T-cell (primary cell): ENCODE measurements around the gene RTKN2. TPM values are rescaled to one million over a fixed set of nuclear protein-coding genes. Genes with fewer than 3 reads are reported as not detected.

Experiments used
- ATAC-seq, 4 experiments: fragments of 200-7000 bp in 3 of 4; fragments of 150-1000 bp in 1 of 4; cut with Tn5 transposase; replicated peaks in 1 of 4; 1 replicate in 3 of 4; 2 replicates in 1 of 4; pipeline ENCODE4 v1.10.0; 2021; ENCODE audit warnings: moderate library complexity in 3 of 4, mild to moderate bottlenecking in 2 of 4, moderate number of reproducible peaks in 1 of 4
- CTCF ChIA-PET, 2 donors: fragments of 300-600 bp; sonication (Branson Sonifier 250); formaldehyde crosslinking; loops; one replicate each; lab custom pipeline; 2022; ENCODE audit warnings: antibody characterized with exemption in 2 of 2; lab: Charles Lee
- POLR2A ChIA-PET, 2 donors: fragments of 300-600 bp; sonication (Branson Sonifier 250); formaldehyde crosslinking; loops; one replicate each; lab custom pipeline; 2022; ENCODE audit warnings: antibody characterized with exemption in 2 of 2; lab: Charles Lee
- DNase-seq, 35 experiments: peaks; one replicate each; pipeline versions ENCODE4 v3.0.0 to v3.0.0-alpha.2; 2013 to 2023
- H3K27ac ChIP-seq: one replicate; pipeline ENCODE4 v1.5.1; 2013; ENCODE audit warnings: low read length
- H3K27me3 ChIP-seq, 2 experiments: replicated peaks in 1 of 2; 1 replicate in 1 of 2; 2 replicates in 1 of 2; pipeline versions ENCODE4 v1.6.1 to v1.7.0; 2013; ENCODE audit warnings: low read length in 1 of 2, mixed read lengths in 1 of 2; ENCODE audit not compliant: control insufficient read depth in 2 of 2, insufficient read depth in 2 of 2; ENCODE audit errors: extremely low read depth in 1 of 2
- H3K36me3 ChIP-seq, 2 donors: 1 replicate in 1 of 2; 2 replicates in 1 of 2; pipeline versions ENCODE4 v1.6.1 to v1.7.0; 2013; ENCODE audit warnings: low read length in 1 of 2; ENCODE audit not compliant: control insufficient read depth in 2 of 2, insufficient read depth in 1 of 2; ENCODE audit errors: extremely low read depth in 1 of 2
- H3K4me1 ChIP-seq, 2 experiments: 1 replicate in 1 of 2; 2 replicates in 1 of 2; pipeline versions ENCODE4 v1.6.1 to v1.7.0; 2013; ENCODE audit warnings: low read length in 2 of 2, mixed read lengths in 1 of 2; ENCODE audit not compliant: insufficient read depth in 2 of 2, control insufficient read depth in 1 of 2; ENCODE audit errors: extremely low read depth in 1 of 2
- H3K4me3 ChIP-seq, 2 donors: 1 replicate in 1 of 2; 2 replicates in 1 of 2; pipeline versions ENCODE4 v1.5.1 to v1.7.0; 2013; ENCODE audit warnings: mild to moderate bottlenecking in 2 of 2, low read length in 1 of 2, moderate library complexity in 1 of 2; ENCODE audit not compliant: control insufficient read depth in 1 of 2; ENCODE audit errors: extremely low read depth in 1 of 2
- H3K9me3 ChIP-seq: 2 replicates; pipeline ENCODE4 v1.7.0; 2013
- H3K27ac Mint-ChIP-seq, 2 donors: one replicate each; pipeline ENCODE4 v1.8.0; 2020 to 2021; ENCODE audit warnings: mild to moderate bottlenecking in 2 of 2, mixed read lengths in 2 of 2
- H3K27me3 Mint-ChIP-seq, 2 donors: one replicate each; pipeline ENCODE4 v1.8.0; 2021 to 2022; ENCODE audit warnings: mixed read lengths in 2 of 2
- H3K36me3 Mint-ChIP-seq: one replicate; pipeline ENCODE4 v1.8.0; 2021; ENCODE audit warnings: mixed read lengths
- H3K4me1 Mint-ChIP-seq, 3 donors: one replicate each; pipeline ENCODE4 v1.8.0; 2020 to 2022; ENCODE audit warnings: mixed read lengths in 3 of 3, mild to moderate bottlenecking in 1 of 3
- H3K4me3 Mint-ChIP-seq, 3 donors: one replicate each; pipeline ENCODE4 v1.8.0; 2020 to 2022; ENCODE audit warnings: mild to moderate bottlenecking in 3 of 3, mixed read lengths in 3 of 3, moderate library complexity in 3 of 3
- H3K9me3 Mint-ChIP-seq, 3 donors: one replicate each; pipeline ENCODE4 v1.8.0; 2020 to 2022; ENCODE audit warnings: mixed read lengths in 3 of 3
- WGBS: methylation state at CpG from one replicate; pipeline ENCODE4 v1.1.5; 2013; ENCODE audit warnings: missing lambda C conversion rate; ENCODE audit not compliant: insufficient coverage; 5-methylcytosine and 5-hydroxymethylcytosine counted together
- total RNA-seq, 35 experiments: library from RNA in 6 of 35; stranded (reverse) in 6 of 35; fragments of 120-200 nt in 1 of 35; gene quantifications; one replicate each; pipeline versions ENCODE4 v1.2.1 to v1.2.4 and lab custom pipeline; 2013 to 2026

The RTKN2 gene
- total RNA-seq, 5 donors from 2014 or later (not counting 1 experiment from before 2014, with no cell fraction given) = 9.0 to 15.5 (median 12.4) TPM

- Mint-ChIP-seq H3K27ac (peak overlapping the region in 1 of 2 donors; percentile 40), H3K9me3 (no peaks in the 10 kb centered on the region), H3K4me1 (peaks cover 31 to 34% (median 33%) of the 10 kb centered on the region in 3 donors), H3K27me3 (no peaks in the 10 kb centered on the region), H3K4me3 (peak overlapping the region in 2 of 3 donors; percentile 17 to 37), H3K36me3 (no peaks in the 10 kb centered on the region)
- DNase-seq (no peak), ATAC-seq (no peak)
- no CpG with 5 or more reads among the region's 4 CpGs for WGBS
- no peak overlapping the region for H3K27ac ChIP-seq
- H3K9me3 ChIP-seq = no peaks in the 10 kb centered on the region
- CTCF ChIA-PET = interaction anchor here in 1 of 2 donors (0.7 to 1.1 kb wide), 2 partner anchors 13 to 15 kb away, joined by 3 read pairs; no protein-coding TSS in a partner anchor
- H3K36me3 ChIP-seq = no peaks in the 10 kb centered on the region
- H3K4me3 ChIP-seq = no peak overlapping the region
- POLR2A ChIA-PET = no interaction called here
- peaks cover 7 to 20% of the 10 kb centered on the region in 2 experiments for H3K4me1 ChIP-seq
- H3K27me3 ChIP-seq = no peaks in the 10 kb centered on the region
These were observed 36.8 kb downstream of the RTKN2 start for GRCh38 chr10:62231805-62232204.

GRCh38 chr10:62231371-62231770, 37.3 kb downstream of the RTKN2 start:
- no peaks in the 10 kb centered on the region for H3K36me3 Mint-ChIP-seq
- POLR2A ChIA-PET = interaction anchor here (0.7 to 0.8 kb wide), 3 partner anchors 26 to 136 kb away, joined by 3 read pairs; no protein-coding TSS in a partner anchor
- DNase-seq (no peak), ATAC-seq (no peak)
- peak overlapping the region in 1 of 2 donors; percentile 71 for H3K27ac Mint-ChIP-seq
- Histone ChIP-seq H3K27ac (no peak overlapping the region), H3K9me3 (no peaks in the 10 kb centered on the region), H3K36me3 (no peaks in the 10 kb centered on the region), H3K4me3 (no peak overlapping the region), H3K27me3 (no peaks in the 10 kb centered on the region), H3K4me1 (peaks cover 7 to 19% of the 10 kb centered on the region in 2 experiments)
- CTCF ChIA-PET = interaction anchor here in 1 of 2 donors (0.7 to 1.1 kb wide), 2 partner anchors 14 to 489 kb away, joined by 3 read pairs; no protein-coding TSS in a partner anchor
- no CpG with 5 or more reads among the region's 1 CpG for WGBS
- no peaks in the 10 kb centered on the region for H3K9me3 Mint-ChIP-seq
- H3K4me1 Mint-ChIP-seq = peaks cover 26 to 30% (median 28%) of the 10 kb centered on the region in 3 donors
- peak overlapping the region in 1 of 3 donors; percentile 17 for H3K4me3 Mint-ChIP-seq
- no peaks in the 10 kb centered on the region for H3K27me3 Mint-ChIP-seq

GRCh38 chr10:62230344-62231121, 38.1 kb downstream of the RTKN2 start:
- no peaks in the 10 kb centered on the region for H3K9me3 ChIP-seq
- no peak overlapping the region for H3K4me3 Mint-ChIP-seq
- H3K36me3 ChIP-seq = no peaks in the 10 kb centered on the region
- H3K4me1 Mint-ChIP-seq = peaks cover 22 to 24% (median 23%) of the 10 kb centered on the region in 3 donors
- WGBS = no CpG with 5 or more reads among the region's 4 CpGs
- H3K9me3 Mint-ChIP-seq = no peaks in the 10 kb centered on the region
- DNase-seq (peak in 1 of 35 experiments; percentile 21), ATAC-seq (peak in 2 of 4 experiments; percentile 40 to 57)
- no peak overlapping the region for H3K27ac ChIP-seq
- no peak overlapping the region for H3K4me3 ChIP-seq
- no peaks in the 10 kb centered on the region for H3K27me3 ChIP-seq
- H3K27ac Mint-ChIP-seq = peak overlapping the region in 1 of 2 donors; percentile 50
- H3K27me3 Mint-ChIP-seq = no peaks in the 10 kb centered on the region
- no peaks in the 10 kb centered on the region for H3K36me3 Mint-ChIP-seq
- POLR2A ChIA-PET = interaction anchor here in 1 of 2 donors (0.8 kb wide), 1 partner anchor 25 kb away, joined by 3 read pairs; no protein-coding TSS in a partner anchor
- CTCF ChIA-PET = interaction anchor here in 1 of 2 donors (1.0 kb wide), 1 partner anchor 226 kb away, joined by 3 read pairs; no protein-coding TSS in a partner anchor
- H3K4me1 ChIP-seq = peaks cover 7 to 15% of the 10 kb centered on the region in 2 experiments

- H3K27ac Mint-ChIP-seq = peak overlapping the region in 1 of 2 donors; percentile 30
- ATAC-seq = no peak
These were observed 43.3 kb downstream of the RTKN2 start for GRCh38 chr10:62225362-62225761.

GRCh38 chr10:62224606-62225005, 44.0 kb downstream of the RTKN2 start:
- POLR2A ChIA-PET = interaction anchor here in 1 of 2 donors (0.6 kb wide), 1 partner anchor 107 kb away, joined by 6 read pairs; no protein-coding TSS in a partner anchor
- no peaks in the 10 kb centered on the region for H3K9me3 Mint-ChIP-seq
- no peaks in the 10 kb centered on the region for H3K27me3 ChIP-seq

More at GRCh38 chr10:62225362-62225761, 43.3 kb downstream of the RTKN2 start:
- peaks cover 2 to 3% of the 10 kb centered on the region in 2 experiments for H3K4me1 ChIP-seq
- DNase-seq = no peak
- Mint-ChIP-seq H3K36me3 (no peaks in the 10 kb centered on the region), H3K4me3 (no peak overlapping the region), H3K4me1 (peaks cover 0 to 7% (median 0%) of the 10 kb centered on the region in 3 donors), H3K27me3 (no peaks in the 10 kb centered on the region), H3K9me3 (no peaks in the 10 kb centered on the region)
- no peak overlapping the region for H3K27ac ChIP-seq
- no CpG with 5 or more reads among the region's 3 CpGs for WGBS
- ChIA-PET POLR2A (interaction anchor here in 1 of 2 donors (0.6 kb wide), 1 partner anchor 183 kb away, joined by 3 read pairs; no protein-coding TSS in a partner anchor), CTCF (no interaction called here)
- H3K36me3 ChIP-seq = no peaks in the 10 kb centered on the region
- H3K4me3 ChIP-seq = no peak overlapping the region
- no peaks in the 10 kb centered on the region for H3K9me3 ChIP-seq
- no peaks in the 10 kb centered on the region for H3K27me3 ChIP-seq

GRCh38 chr10:62217683-62218082, 51.0 kb downstream of the RTKN2 start:
- ATAC-seq (no peak), DNase-seq (no peak)
- CTCF ChIA-PET = no interaction called here
- Histone ChIP-seq H3K36me3 (no peaks in the 10 kb centered on the region), H3K9me3 (no peaks in the 10 kb centered on the region), H3K4me3 (no peak overlapping the region), H3K4me1 (peaks cover 0 to 6% of the 10 kb centered on the region in 2 experiments), H3K27ac (no peak overlapping the region), H3K27me3 (no peaks in the 10 kb centered on the region)
- Mint-ChIP-seq H3K36me3 (no peaks in the 10 kb centered on the region), H3K4me1 (peaks cover 0 to 6% (median 3%) of the 10 kb centered on the region in 3 donors), H3K9me3 (no peaks in the 10 kb centered on the region), H3K27me3 (no peaks in the 10 kb centered on the region), H3K27ac (no peak overlapping the region), H3K4me3 (no peak overlapping the region)
- 50% methylated on average over 2 of the region's 6 CpGs for WGBS
- POLR2A ChIA-PET = interaction anchor here in 1 of 2 donors (0.5 kb wide), 1 partner anchor 15 kb away, joined by 9 read pairs; no protein-coding TSS in a partner anchor

More at GRCh38 chr10:62224606-62225005, 44.0 kb downstream of the RTKN2 start:
- WGBS = 100% methylated on average over 1 of the region's 1 CpG
- Histone ChIP-seq H3K36me3 (no peaks in the 10 kb centered on the region), H3K9me3 (no peaks in the 10 kb centered on the region), H3K4me1 (peaks cover 0 to 2% of the 10 kb centered on the region in 2 experiments), H3K4me3 (no peak overlapping the region), H3K27ac (no peak overlapping the region)
- Mint-ChIP-seq H3K4me1 (peaks cover 0 to 5% (median 0%) of the 10 kb centered on the region in 3 donors), H3K27me3 (no peaks in the 10 kb centered on the region), H3K27ac (peak overlapping the region in 1 of 2 donors; percentile 2), H3K36me3 (no peaks in the 10 kb centered on the region), H3K4me3 (no peak overlapping the region)
- no peak for DNase-seq
- no peak for ATAC-seq
- CTCF ChIA-PET = no interaction called here
